WTC11 (cell line): ENCODE measurements around the gene CLCN7. TPM values are rescaled to one million over a fixed set of nuclear protein-coding genes. Genes with fewer than 3 reads are reported as not detected.

Experiments used
- ATAC-seq: fragments of 200-7000 bp; cut with Tn5 transposase; 2 replicates; pipeline ENCODE4 v1.10.0; 2021; ENCODE audit warnings: mild to moderate bottlenecking, moderate library complexity
- CTCF ChIA-PET: fragments of 300-600 bp; sonication (Branson Sonifier 250); formaldehyde crosslinking; loops from one replicate; lab custom pipeline; 2021; ENCODE audit warnings: antibody characterized with exemption; lab: Charles Lee
- POLR2A ChIA-PET: fragments of 350-600 bp; sonication (Branson Sonifier 250); formaldehyde crosslinking; loops from one replicate; lab custom pipeline; 2021; ENCODE audit warnings: antibody characterized with exemption; lab: Charles Lee
- DNase-seq: peaks from one replicate; pipeline ENCODE4 v3.0.0; 2021; ENCODE audit warnings: low spot score
- H3K27ac Mint-ChIP-seq: 2 replicates; pipeline ENCODE4 v1.8.0; 2021; ENCODE audit warnings: mixed read lengths
- H3K27me3 Mint-ChIP-seq: 2 replicates; pipeline ENCODE4 v1.8.0; 2021; ENCODE audit warnings: low read depth, mild to moderate bottlenecking, moderate library complexity, mixed read lengths
- H3K36me3 Mint-ChIP-seq: 2 replicates; pipeline ENCODE4 v1.8.0; 2021; ENCODE audit warnings: mixed read lengths
- H3K4me1 Mint-ChIP-seq: 2 replicates; pipeline ENCODE4 v1.8.0; 2022; ENCODE audit warnings: mixed read lengths
- H3K4me3 Mint-ChIP-seq: 2 replicates; pipeline ENCODE4 v1.8.0; 2021; ENCODE audit warnings: mild to moderate bottlenecking, moderate library complexity, mixed read lengths
- H3K9me3 Mint-ChIP-seq: 2 replicates; pipeline ENCODE4 v1.8.0; 2021; ENCODE audit warnings: mixed read lengths
- ATF3 ChIP-seq: sonication (generic); formaldehyde crosslinking; conservative IDR thresholded peaks from 2 replicates; pipeline ENCODE4 v1.8.1; 2022; ENCODE audit warnings: mild to moderate bottlenecking, missing genetic modification reagents
- CDX4 ChIP-seq: fragments of 250-450 bp; sonication (Bioruptor Pico); IDR thresholded peaks from 2 replicates; pipeline ENCODE4 v1.9.0; 2021; ENCODE audit warnings: moderate library complexity, mild to moderate bottlenecking, inconsistent platforms, borderline replicate concordance
- E2F4 ChIP-seq: sonication (generic); formaldehyde crosslinking; IDR thresholded peaks from 2 replicates; pipeline ENCODE4 v1.8.1; 2022; ENCODE audit warnings: low read depth, mild to moderate bottlenecking, moderate library complexity, missing genetic modification reagents, borderline replicate concordance
- E2F5 ChIP-seq: sonication (generic); formaldehyde crosslinking; IDR thresholded peaks from 2 replicates; pipeline ENCODE4 v1.8.1; 2022; ENCODE audit warnings: mild to moderate bottlenecking, moderate library complexity, missing genetic modification reagents
- ERG ChIP-seq: fragments of 250-450 bp; sonication (Bioruptor Pico); IDR thresholded peaks from 2 replicates; pipeline ENCODE4 v1.8.0; 2021; ENCODE audit warnings: mild to moderate bottlenecking
- GABPB1 ChIP-seq: sonication (generic); formaldehyde crosslinking; IDR thresholded peaks from 2 replicates; pipeline ENCODE4 v1.8.1; 2023; ENCODE audit warnings: mild to moderate bottlenecking, missing genetic modification reagents
- MAX ChIP-seq: sonication (generic); formaldehyde crosslinking; IDR thresholded peaks from 2 replicates; pipeline ENCODE4 v1.8.0; 2022; ENCODE audit warnings: mild to moderate bottlenecking, missing genetic modification reagents
- STAT6 ChIP-seq: sonication (generic); formaldehyde crosslinking; conservative IDR thresholded peaks from 2 replicates; pipeline ENCODE4 v1.8.1; 2023; ENCODE audit warnings: mild to moderate bottlenecking, low read depth, missing genetic modification reagents, moderate library complexity
- TEAD1 ChIP-seq: sonication (generic); formaldehyde crosslinking; IDR thresholded peaks from 2 replicates; pipeline ENCODE4 v1.8.0; 2022; ENCODE audit warnings: mild to moderate bottlenecking, missing genetic modification reagents
- USF1 ChIP-seq: sonication (generic); formaldehyde crosslinking; IDR thresholded peaks from 2 replicates; pipeline ENCODE4 v1.8.0; 2022; ENCODE audit warnings: mild to moderate bottlenecking, missing genetic modification reagents
- ZNF512 ChIP-seq: sonication (generic); formaldehyde crosslinking; IDR thresholded peaks from 2 replicates; pipeline ENCODE4 v1.8.1; 2022; ENCODE audit warnings: missing genetic modification reagents, borderline replicate concordance
- ZNF532 ChIP-seq: fragments of 250-450 bp; sonication (Bioruptor Pico); IDR thresholded peaks from 2 replicates; pipeline ENCODE4 v1.9.0; 2021; ENCODE audit warnings: mild to moderate bottlenecking, borderline replicate concordance
- ZSCAN18 ChIP-seq: fragments of 250-450 bp; sonication (Bioruptor Pico); IDR thresholded peaks from 2 replicates; pipeline ENCODE4 v2.1.2; 2022; ENCODE audit warnings: mild to moderate bottlenecking, moderate library complexity
- total RNA-seq: library from RNA; stranded (reverse); gene quantifications from 3 replicates; pipeline ENCODE4 v1.2.3, GENCODE V29; 2021

CLCN7 gene
- total RNA-seq, 1 experiment from 2014 or later, result 94.1 TPM

- H3K9me3 Mint-ChIP-seq, result no peaks in the 10 kb centered on the region
- H3K27ac Mint-ChIP-seq, result no peak overlapping the region
- CTCF ChIA-PET, result no interaction called here
These were observed 50.8 kb downstream of the CLCN7 start for GRCh38 chr16:1424028-1424427.

More at GRCh38 chr16:1424028-1424427, 50.8 kb downstream of the CLCN7 start:
- ATAC-seq (no peak), DNase-seq (no peak)
- peaks cover 5% of the 10 kb centered on the region; the same call in 1 of the 2 replicates for H3K4me1 Mint-ChIP-seq
- TF ChIP-seq STAT6, result no peak
- TF ChIP-seq CDX4 (CRISPR knock-in tag), result no peak
- no peak for TF ChIP-seq ZNF512
- TF ChIP-seq ZNF532 (CRISPR knock-in tag), result no peak
- no peak for TF ChIP-seq ZSCAN18
- no peak for TF ChIP-seq ERG (CRISPR knock-in tag)
- TF ChIP-seq TEAD1, result no peak
- no peak for TF ChIP-seq MAX
- TF ChIP-seq GABPB1, result no peak
- no peak for TF ChIP-seq E2F5 (CRISPR knock-in tag)
- no peak for TF ChIP-seq USF1 (CRISPR knock-in tag)
- no peak for TF ChIP-seq ATF3 (CRISPR knock-in tag)
- TF ChIP-seq E2F4 (CRISPR knock-in tag), result no peak
- no peak overlapping the region for H3K4me3 Mint-ChIP-seq
- POLR2A ChIA-PET, result no interaction called here
- H3K27me3 Mint-ChIP-seq, result no peaks in the 10 kb centered on the region; the same call in 1 of the 2 replicates
- H3K36me3 Mint-ChIP-seq, result no peaks in the 10 kb centered on the region
